ENCODE measurements around the gene PIH1D2. TPM values are rescaled to one million over a fixed set of nuclear protein-coding genes. Genes with fewer than 3 reads are reported as not detected.

PIH1D2 gene
- total RNA-seq, 1 donor from 2014 or later, result 1.5 TPM

Small RNA genes lying within 50 kb of the gene (small RNA-seq; reads per million reads assigned to genes)
- gene AP000907.3 (ENCODE audit: low replicate concordance) (not detected), gene RNU6-893P (ENCODE audit: low replicate concordance) (not detected)

Other genes starting within 250 kb of the PIH1D2 start
- gene ALG9, start 202.4 kb downstream of the PIH1D2 start, total RNA-seq, result 62.4 TPM
- gene FDXACB1, start 194.9 kb downstream of the PIH1D2 start, total RNA-seq, result 6.4 TPM
- 5.7 TPM for gene CFAP68, start 194.5 kb downstream of the PIH1D2 start, total RNA-seq
- gene CRYAB, start 162.2 kb downstream of the PIH1D2 start, total RNA-seq, result 7.4 TPM
- gene HSPB2, start 161.3 kb downstream of the PIH1D2 start, total RNA-seq, result 0.25 TPM
- not detected for gene C11orf52, start 155.1 kb downstream of the PIH1D2 start, total RNA-seq
- 66.6 TPM for gene DIXDC1, start 136.7 kb downstream of the PIH1D2 start, total RNA-seq
- gene DLAT, start 48.6 kb downstream of the PIH1D2 start, total RNA-seq, result 30.2 TPM
- gene NKAPD1, start 282 bp upstream of the PIH1D2 start, total RNA-seq, result 28.8 TPM
- gene TIMM8B, start 12.7 kb upstream of the PIH1D2 start, total RNA-seq, result 35.4 TPM
- 31.2 TPM for gene SDHD, start 12.9 kb upstream of the PIH1D2 start, total RNA-seq
- 2.0 TPM for gene IL18, start 90.1 kb upstream of the PIH1D2 start, total RNA-seq
- 0.49 TPM for gene TEX12, start 93.4 kb upstream of the PIH1D2 start, total RNA-seq
- 2.2 TPM for gene BCO2, start 101.5 kb upstream of the PIH1D2 start, total RNA-seq
- 24.1 TPM for gene PTS, start 152.4 kb upstream of the PIH1D2 start, total RNA-seq
- gene PLET1, start 186.8 kb upstream of the PIH1D2 start, total RNA-seq, result not detected